ENCODE results near the gene DSC1.
"Not testable (repeated sequence)": the region's sequence is repeated elsewhere in the genome, so short reads cannot be mapped to it uniquely, and the experiment has no call there.

The DSC1 gene

DNA sequence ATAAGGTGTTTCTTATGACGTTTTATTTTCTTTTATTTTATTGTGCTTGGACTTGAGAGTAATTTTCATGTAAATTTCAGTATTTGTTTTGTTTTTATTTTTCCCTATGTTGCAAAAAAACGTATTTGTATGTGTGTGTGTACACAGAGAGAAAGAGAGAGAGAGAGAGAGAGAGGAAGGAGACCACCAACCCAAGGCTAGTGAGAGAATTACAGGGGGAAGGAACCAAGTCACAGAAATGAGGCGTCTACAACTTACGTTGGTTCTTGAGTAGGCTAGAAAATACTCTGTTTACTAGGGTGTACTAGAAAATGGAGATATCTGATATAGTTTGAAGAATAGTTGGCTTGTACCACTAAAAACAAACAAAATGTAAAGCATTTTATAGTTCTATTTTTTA is 7.7 kb upstream of the DSC1 start:
- no peak for FAIRE-seq

DNA sequence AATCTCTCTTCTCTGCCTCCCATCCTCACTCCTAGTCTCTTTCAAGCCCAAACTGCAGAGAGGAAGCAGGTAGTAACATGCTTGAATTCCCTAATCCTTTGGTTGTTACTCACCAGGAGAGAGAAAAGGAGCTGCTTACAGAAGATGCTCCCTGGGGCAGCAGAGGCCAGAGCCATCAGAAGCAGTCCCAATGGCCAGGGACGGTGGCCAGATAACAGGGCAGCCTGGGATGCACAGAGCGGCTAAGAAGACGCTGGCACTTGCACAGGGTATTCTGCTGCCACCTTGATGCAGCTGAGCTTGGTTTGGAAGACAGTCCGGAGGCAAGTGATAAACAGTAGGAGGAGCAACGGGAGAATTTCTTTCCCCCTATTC is 250 bp downstream of the DSC1 start:
- FAIRE-seq: no peak

GRCh38 chr18:31161757-31162418 is 768 bp downstream of the DSC1 start:
- no peak for FAIRE-seq

DNA sequence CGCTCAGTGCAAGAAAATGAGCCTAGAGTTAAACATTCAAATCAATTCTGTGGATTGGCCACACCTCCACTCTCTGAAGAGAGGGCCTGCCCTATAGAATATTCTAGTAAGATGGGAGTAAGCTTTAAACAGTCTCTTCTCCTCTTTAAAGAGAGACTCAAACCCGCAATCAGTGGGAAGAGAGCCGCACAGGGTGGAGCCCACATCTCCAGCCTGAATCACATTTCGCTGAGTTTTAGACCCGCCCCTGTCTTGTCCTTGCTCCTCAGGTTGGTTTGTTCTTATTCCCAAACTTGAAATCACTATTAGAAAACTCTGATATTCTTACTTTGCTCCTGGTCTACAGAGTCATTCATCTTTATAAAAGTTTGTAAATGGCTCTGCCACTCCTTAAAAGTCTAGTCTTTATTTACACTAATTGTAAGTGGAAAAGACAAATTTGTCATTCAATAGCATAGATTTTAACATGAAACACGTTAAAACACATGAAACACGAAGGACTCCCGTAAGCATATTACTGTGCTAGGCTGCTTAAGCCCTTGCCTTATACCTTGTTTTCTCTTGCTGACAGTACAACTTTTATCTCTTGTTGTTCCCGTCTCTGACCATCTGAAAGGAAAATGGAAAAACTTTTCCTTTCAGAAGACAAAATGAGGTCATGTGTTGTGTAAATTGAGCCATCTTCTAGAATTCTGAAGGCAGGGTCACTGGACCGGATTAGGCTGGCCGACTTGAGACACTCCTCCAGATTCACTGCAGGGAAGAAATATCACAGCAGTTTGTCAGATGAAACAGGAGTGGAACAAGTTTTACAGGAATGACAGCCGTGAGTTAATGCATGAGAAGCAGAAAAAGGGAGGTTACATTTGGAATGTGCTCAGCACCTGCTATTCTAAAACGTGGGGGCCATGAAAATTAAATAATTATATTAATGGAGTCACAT is 5.6 kb downstream of the DSC1 start:
- no peak for FAIRE-seq

DNA sequence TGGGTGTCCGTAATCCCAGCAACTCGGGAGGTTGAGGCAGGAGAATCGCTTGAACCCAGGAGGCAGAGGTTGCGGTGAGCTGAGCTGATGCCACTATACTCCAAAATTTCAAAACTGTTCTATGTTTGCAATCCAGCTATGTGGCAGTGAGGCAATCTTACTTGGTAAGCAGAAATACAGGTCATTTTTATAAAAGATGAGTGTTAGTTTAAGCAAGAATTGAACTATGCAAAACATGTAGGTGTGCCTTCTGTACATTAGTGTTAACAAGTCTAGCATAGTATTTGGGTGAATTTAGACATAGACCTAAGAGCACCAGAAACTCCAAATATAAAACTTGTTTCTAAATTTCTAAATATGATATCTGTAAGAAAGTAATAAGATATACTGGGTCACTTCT is 7.2 kb downstream of the DSC1 start:
- FAIRE-seq: no peak

DNA sequence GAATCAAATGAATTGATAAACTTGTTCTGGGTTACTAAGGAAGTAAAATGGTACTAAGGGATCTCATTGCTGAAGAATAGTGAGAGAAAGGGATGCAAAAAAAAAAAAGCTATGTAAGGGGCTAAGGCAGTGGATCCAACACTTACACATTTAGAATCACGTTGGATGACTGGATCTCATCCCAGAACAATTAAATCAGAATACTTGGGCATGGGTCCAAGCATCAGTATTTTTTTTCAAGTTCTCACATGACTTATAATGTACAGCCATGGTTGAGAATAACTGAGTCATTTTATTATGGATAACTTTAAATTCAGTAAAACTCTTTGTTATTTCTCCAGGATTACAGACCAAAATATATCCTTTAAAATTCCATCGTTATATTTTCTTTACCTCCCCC is 8.5 kb downstream of the DSC1 start:
- FAIRE-seq: no peak

DNA sequence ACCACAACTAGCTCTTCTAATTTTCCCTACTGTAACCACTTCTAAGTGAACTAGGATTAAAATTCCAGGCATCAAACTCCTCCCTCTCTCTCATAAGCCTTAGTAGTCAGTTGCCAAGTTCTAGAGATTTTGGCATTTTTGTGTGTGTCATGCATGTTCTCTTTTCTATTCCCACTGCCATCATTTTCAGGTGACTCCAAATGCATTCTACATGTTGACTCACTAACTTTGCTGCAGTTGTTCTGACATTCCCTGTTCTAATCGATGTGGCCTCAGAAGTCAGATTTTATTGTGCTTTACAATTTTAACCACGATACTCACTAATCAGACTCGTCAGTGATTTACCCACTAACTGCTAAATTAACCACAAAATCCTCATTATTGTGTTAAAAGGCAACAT is 13.3 kb downstream of the DSC1 start:
- FAIRE-seq: no peak

- FAIRE-seq: no peak
Measured at GRCh38 chr18:31148600-31148999, 14.1 kb downstream of the DSC1 start.

DNA sequence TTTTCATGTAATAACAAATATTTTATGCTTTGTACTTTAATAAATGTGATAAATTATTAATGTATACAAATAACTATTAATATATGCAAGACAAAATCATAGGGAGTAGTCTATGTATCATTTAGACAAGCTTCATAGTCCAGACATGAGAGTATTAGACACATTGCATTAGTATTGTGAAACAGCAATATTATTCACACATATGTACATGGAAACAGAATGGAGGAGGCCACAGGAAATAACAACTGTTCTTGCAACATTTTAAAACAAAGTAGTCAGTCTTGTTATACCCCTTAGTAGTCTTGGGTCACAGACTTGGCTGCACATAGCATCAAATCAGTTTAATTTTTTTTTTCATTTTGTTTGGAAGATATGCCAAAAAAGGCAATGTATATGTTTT is 15.8 kb downstream of the DSC1 start:
- no peak for FAIRE-seq

GRCh38 chr18:31143025-31143424 is 19.6 kb downstream of the DSC1 start:
- FAIRE-seq: no peak

- FAIRE-seq: no peak
Measured at GRCh38 chr18:31138709-31139108, 23.9 kb downstream of the DSC1 start.

- no peak for FAIRE-seq
Measured at GRCh38 chr18:31134988-31135529, 27.6 kb downstream of the DSC1 start.

DNA sequence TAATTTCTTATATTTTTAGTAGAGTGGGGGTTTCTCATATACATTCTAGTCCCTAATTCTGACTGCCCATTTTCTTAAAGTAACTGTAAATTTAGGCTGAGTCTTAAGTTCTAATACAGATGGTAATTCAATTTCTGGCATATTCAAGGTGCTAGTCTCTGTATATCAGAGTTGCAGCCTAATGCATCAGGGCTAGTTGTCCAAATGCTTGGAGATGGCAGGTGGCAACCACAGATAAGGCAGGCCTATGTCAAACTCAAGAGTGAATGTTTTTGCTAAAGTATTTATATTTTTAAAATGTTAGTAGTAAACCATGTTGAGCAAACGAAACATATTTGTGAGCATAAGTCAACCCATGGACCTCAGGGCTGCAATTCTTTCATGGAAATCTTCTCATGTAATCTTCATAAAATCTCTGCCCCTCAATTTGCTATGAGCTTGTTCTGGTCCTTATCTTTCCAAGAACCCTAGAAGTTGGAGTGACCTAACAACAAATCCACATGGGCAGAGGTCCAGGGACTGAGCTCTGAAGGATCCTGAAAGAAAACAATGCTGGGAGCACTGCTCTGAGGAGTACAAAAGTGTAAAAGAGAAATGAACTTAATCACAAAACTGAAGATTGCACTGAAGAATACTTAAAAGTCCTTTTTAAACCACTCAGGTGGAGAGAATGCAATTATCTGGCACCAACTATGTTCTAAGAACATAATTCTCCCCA is 33.1 kb downstream of the DSC1 start:
- no peak for FAIRE-seq

DNA sequence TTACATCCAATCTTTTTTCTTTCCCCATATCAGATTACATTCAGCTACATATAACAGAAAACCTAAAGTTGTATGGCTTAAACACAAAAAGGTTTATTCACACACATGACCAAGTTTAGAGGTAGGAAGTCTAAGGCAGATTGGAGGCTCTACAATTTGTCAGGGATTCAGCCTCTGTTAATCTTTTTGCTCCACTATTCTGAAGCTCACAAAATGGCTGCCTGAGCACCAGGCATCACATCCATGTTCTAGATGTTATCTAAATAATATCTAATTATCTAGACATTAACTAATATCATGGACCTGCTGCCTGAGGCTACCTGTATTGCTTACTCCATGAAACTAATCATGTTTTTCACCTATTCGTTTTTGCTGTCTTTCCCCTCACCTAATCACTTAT is 36.8 kb downstream of the DSC1 start:
- no peak for FAIRE-seq

- not testable (repeated sequence) for FAIRE-seq
Measured at GRCh38 chr18:31123125-31123524, 39.5 kb downstream of the DSC1 start.

- FAIRE-seq: no peak
Measured at GRCh38 chr18:31120594-31120993, 42.1 kb downstream of the DSC1 start.

GRCh38 chr18:31116853-31117595 is 45.6 kb downstream of the DSC1 start:
- no peak for FAIRE-seq

DNA sequence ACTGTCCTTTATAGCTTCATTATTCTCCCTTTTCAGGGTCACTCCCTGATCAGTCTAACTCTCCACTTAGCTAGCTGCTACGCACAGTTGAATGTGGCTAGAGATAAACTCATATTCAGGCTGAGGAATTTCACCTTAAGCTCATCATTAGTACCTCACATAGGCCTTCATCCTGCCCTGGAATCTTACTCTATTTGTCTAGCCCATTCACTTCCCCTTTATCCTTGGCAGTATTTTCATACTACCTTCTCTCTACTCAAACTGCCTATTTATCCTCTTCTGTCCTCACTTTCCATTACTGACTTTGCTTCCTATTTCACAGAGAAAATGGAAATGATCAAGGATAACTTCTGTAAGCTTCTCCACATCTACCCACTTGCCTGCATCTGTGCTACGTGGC is 49.9 kb downstream of the DSC1 start:
- FAIRE-seq: no peak

- no peak for FAIRE-seq
Measured at GRCh38 chr18:31105733-31106132, 56.9 kb downstream of the DSC1 start.

GRCh38 chr18:31104444-31104843 is 58.2 kb downstream of the DSC1 start:
- FAIRE-seq: no peak

DNA sequence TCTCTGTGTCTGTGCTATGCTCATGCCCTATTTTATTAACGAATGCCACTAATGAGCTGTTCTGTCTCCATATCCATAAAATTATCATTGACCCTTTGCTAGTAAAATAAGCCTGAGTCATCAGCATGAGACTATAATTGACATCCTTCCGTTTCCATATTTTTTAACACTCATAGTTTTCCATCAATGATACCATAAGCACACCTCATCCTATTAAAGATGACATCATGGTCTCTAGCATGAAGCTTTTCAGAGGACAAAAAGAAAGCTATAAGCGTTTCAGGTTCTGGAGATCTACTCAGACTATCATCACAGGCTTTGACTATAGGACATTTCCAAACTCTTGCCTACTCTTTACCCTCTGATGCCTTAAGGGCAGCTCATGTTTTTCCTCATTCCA is 59.2 kb downstream of the DSC1 start:
- no peak for FAIRE-seq

DNA sequence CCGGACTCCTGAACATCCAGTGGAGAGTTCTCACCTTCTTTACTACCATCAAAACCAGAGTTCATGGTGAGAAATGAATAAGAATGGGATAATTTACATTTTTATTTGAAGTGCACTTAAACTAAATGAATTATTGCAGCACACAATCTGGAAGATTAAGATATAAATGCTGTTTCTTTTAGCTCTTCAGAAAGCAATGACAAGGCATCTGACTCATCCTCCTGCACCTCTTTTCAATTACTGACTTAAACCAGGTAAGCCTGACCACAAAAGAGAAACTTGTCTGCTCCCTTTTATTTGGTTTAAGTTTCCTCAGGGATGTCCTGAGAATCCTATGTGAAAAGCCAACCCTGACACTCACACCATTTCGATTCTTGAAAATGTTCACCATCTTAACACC is 59.7 kb downstream of the DSC1 start:
- FAIRE-seq: no peak
